Measurements from ENCODE around the gene NFKBIE. TPM values are rescaled to one million over a fixed set of nuclear protein-coding genes. Genes with fewer than 3 reads are reported as not detected.
A peak's percentile ranks its signal among the peaks of the same experiment; 100 is the strongest.

NFKBIE gene
- total and polyA plus RNA-seq, 2 donors (not counting 1 experiment from before 2014, with no cell fraction given): 46.5 to 90.0 TPM

GRCh38 chr6:44268095-44268628 lies 2.8 kb upstream of the NFKBIE start:
- Histone ChIP-seq H3K27ac (ENCODE audit: low read length in 2 of 2) (no peak overlapping the region), H3K4me2 (replicated peaks; ENCODE audit: low read depth, low read length, poor library complexity, severe bottlenecking) (no peak overlapping the region), H3K4me3 (ENCODE audit: control extremely low read depth in 1 of 5, extremely low read depth in 1 of 5, insufficient read depth in 1 of 5, low read depth in 2 of 5, low read length in 4 of 5) (no peak overlapping the region), H3K4me1 (ENCODE audit: control insufficient read depth in 2 of 2, insufficient read depth in 2 of 2, low read length in 2 of 2) (peaks cover 23 to 38% of the 10 kb centered on the region in 2 donors), H3K27me3 (replicated peaks in 1 of 4; ENCODE audit: control extremely low read depth in 1 of 4, control insufficient read depth in 3 of 4, insufficient read depth in 4 of 4, low read length in 3 of 4) (peaks cover 0 to 35% (median 23%) of the 10 kb centered on the region in 4 experiments), H3K79me2 (ENCODE audit: control insufficient read depth, insufficient read depth, low read length) (peaks cover 18% of the 10 kb centered on the region), H3K36me3 (replicated peaks in 1 of 2; ENCODE audit: control extremely low read depth in 1 of 2, control insufficient read depth in 1 of 2, extremely low read depth in 1 of 2, insufficient read depth in 2 of 2, low read length in 1 of 2) (no peaks in the 10 kb centered on the region), H3K9me3 (ENCODE audit: control extremely low read depth in 1 of 3, control insufficient read depth in 2 of 3, insufficient read depth in 1 of 3, low read length in 2 of 3) (no peaks in the 10 kb centered on the region), H4K20me1 (ENCODE audit: control insufficient read depth, insufficient read depth, low read length, poor library complexity, severe bottlenecking) (peaks cover 3% of the 10 kb centered on the region), H2AFZ (ENCODE audit: insufficient read depth, low read depth, low read length, poor library complexity, severe bottlenecking) (no peak overlapping the region), H3K9ac (ENCODE audit: low read length) (no peak overlapping the region)
- Mint-ChIP-seq H3K4me3 (no peak overlapping the region), H3K9me3 (ENCODE audit: insufficient read depth) (no peaks in the 10 kb centered on the region), H3K27ac (no peak overlapping the region), H3K27me3 (peaks cover 27% of the 10 kb centered on the region), H3K4me1 (peaks cover 43% of the 10 kb centered on the region)
- ChIA-PET CTCF (interaction anchor here (0.5 to 5.5 kb wide), 21 partner anchors 10 to 170 kb away, joined by 3 to 107 read pairs (median 5); partner anchors contain the start of genes AARS2, HSP90AB1 and SLC35B2), POLR2A (interaction anchor here (0.9 to 1.6 kb wide), 3 partner anchors 21 to 72 kb away, joined by 3 to 5 read pairs (median 4); partner anchors contain the start of gene HSP90AB1)
- no peak for TF ChIP-seq EZH2 (IDR thresholded peaks at IDR 0.05; ENCODE audit: borderline replicate concordance, insufficient read depth, low read depth, low read length, poor library complexity, severe bottlenecking)
- peak; percentile 93 for TF ChIP-seq CTCF (IDR thresholded peaks at IDR 0.05)
- peak; percentile 82 for DNase-seq
- intact Hi-C loops (cut with micrococcal nuclease): loop anchor here (1.0 to 5.0 kb wide), 5 partner anchors 36 to 1043 kb away; partner anchors contain the start of gene CDC5L
- ATAC-seq (ENCODE audit: low read depth): no peak
- 36% methylated on average over 3 of the region's 5 CpGs for WGBS (ENCODE audit: insufficient coverage)

- Histone ChIP-seq H4K20me1 (ENCODE audit: control insufficient read depth, insufficient read depth, low read length, poor library complexity, severe bottlenecking) (peaks cover 12% of the 10 kb centered on the region), H3K27ac (ENCODE audit: low read length in 2 of 2) (no peak overlapping the region), H3K36me3 (replicated peaks in 1 of 2; ENCODE audit: control extremely low read depth in 1 of 2, control insufficient read depth in 1 of 2, extremely low read depth in 1 of 2, insufficient read depth in 2 of 2, low read length in 1 of 2) (peaks cover 0 to 9% of the 10 kb centered on the region in 2 experiments), H3K4me3 (ENCODE audit: control extremely low read depth in 1 of 5, extremely low read depth in 1 of 5, insufficient read depth in 1 of 5, low read depth in 2 of 5, low read length in 4 of 5) (no peak overlapping the region), H3K9ac (ENCODE audit: low read length) (no peak overlapping the region), H3K4me2 (replicated peaks; ENCODE audit: low read depth, low read length, poor library complexity, severe bottlenecking) (no peak overlapping the region), H3K9me3 (ENCODE audit: control extremely low read depth in 1 of 3, control insufficient read depth in 2 of 3, insufficient read depth in 1 of 3, low read length in 2 of 3) (no peaks in the 10 kb centered on the region), H3K4me1 (ENCODE audit: control insufficient read depth in 2 of 2, insufficient read depth in 2 of 2, low read length in 2 of 2) (peaks cover 31 to 47% of the 10 kb centered on the region in 2 donors), H2AFZ (ENCODE audit: insufficient read depth, low read depth, low read length, poor library complexity, severe bottlenecking) (no peak overlapping the region), H3K79me2 (ENCODE audit: control insufficient read depth, insufficient read depth, low read length) (peaks cover 27% of the 10 kb centered on the region), H3K27me3 (replicated peaks in 1 of 4; ENCODE audit: control extremely low read depth in 1 of 4, control insufficient read depth in 3 of 4, insufficient read depth in 4 of 4, low read length in 3 of 4) (peaks cover 0 to 26% (median 15%) of the 10 kb centered on the region in 4 experiments)
- CTCF ChIA-PET: interaction anchor here (0.7 to 5.5 kb wide), 14 partner anchors 8 to 94 kb away, joined by 3 to 107 read pairs (median 10); partner anchors contain the start of genes AARS2 and SLC35B2
- no peak for TF ChIP-seq EZH2 (IDR thresholded peaks at IDR 0.05; ENCODE audit: borderline replicate concordance, insufficient read depth, low read depth, low read length, poor library complexity, severe bottlenecking)
- TF ChIP-seq CTCF (IDR thresholded peaks at IDR 0.05): no peak
- H3K9me3 Mint-ChIP-seq (ENCODE audit: insufficient read depth): no peaks in the 10 kb centered on the region
- peak overlapping the region; percentile 100 for H3K27ac Mint-ChIP-seq
- 80% methylated on average over 3 of the region's 10 CpGs for WGBS (ENCODE audit: insufficient coverage)
- intact Hi-C loops (cut with micrococcal nuclease): loop anchor here (5.0 kb wide), 1 partner anchor 120 kb away; the partner anchor contains the start of gene CDC5L
- H3K4me3 Mint-ChIP-seq: no peak overlapping the region
- ATAC-seq (ENCODE audit: low read depth): no peak
- peaks cover 52% of the 10 kb centered on the region for H3K4me1 Mint-ChIP-seq
- DNase-seq: peak; percentile 27
- H3K27me3 Mint-ChIP-seq: peaks cover 18% of the 10 kb centered on the region
- POLR2A ChIA-PET: interaction anchor here (0.6 to 1.4 kb wide), 2 partner anchors 72 to 164 kb away, joined by 4 to 7 read pairs; no protein-coding TSS in a partner anchor
Measured at GRCh38 chr6:44267252-44267651, 1.9 kb upstream of the NFKBIE start.
